NCI-H2081 (cell line): Measurements from ENCODE around the gene PRR3.
A peak's percentile ranks its signal among the peaks of the same experiment; 100 is the strongest.

Source experiments
- DNase-seq, 2 experiments: peaks; one replicate each; lab custom pipeline; 2025; lab: John Stamatoyannopoulos, UW

PRR3 gene

GRCh38 chr6:30537931-30538330 is 19.2 kb upstream of the PRR3 start:
- DNase-seq = no peak

- DNase-seq = peak; percentile 66 to 75
Observed at GRCh38 chr6:30541515-30542403, 15.3 kb upstream of the PRR3 start.

GRCh38 chr6:30542404-30542725 is 14.7 kb upstream of the PRR3 start:
- DNase-seq = no peak

- DNase-seq = no peak
Observed at GRCh38 chr6:30542915-30543314, 14.2 kb upstream of the PRR3 start.

- no peak for DNase-seq
Observed at GRCh38 chr6:30543821-30544220, 13.3 kb upstream of the PRR3 start.

- DNase-seq = peak; percentile 17 to 51
Observed at GRCh38 chr6:30544666-30545272, 12.3 kb upstream of the PRR3 start.

GRCh38 chr6:30547454-30547853 is 9.6 kb upstream of the PRR3 start:
- no peak for DNase-seq

GRCh38 chr6:30548375-30548774 is 8.7 kb upstream of the PRR3 start:
- no peak for DNase-seq

- DNase-seq = no peak
Observed at GRCh38 chr6:30554404-30554803, 2.7 kb upstream of the PRR3 start.

- peak; percentile 24 to 25 for DNase-seq
Observed at GRCh38 chr6:30554962-30555815, 1.9 kb upstream of the PRR3 start.

- no peak for DNase-seq
Observed at GRCh38 chr6:30555816-30556065, 1.4 kb upstream of the PRR3 start.

- peak; percentile 90 to 92 for DNase-seq
Observed at GRCh38 chr6:30556066-30556905, 809 bp upstream of the PRR3 start, which contains the start of gene GNL1. TSS of gene GNL1 (minus strand) at chr6:30556489. CDS start at chr6:30556203, 286 bp downstream.

- DNase-seq = no peak
Observed at GRCh38 chr6:30557683-30557981, 537 bp downstream of the PRR3 start.

GRCh38 chr6:30560930-30561329 is 3.8 kb downstream of the PRR3 start:
- no peak for DNase-seq

GRCh38 chr6:30562470-30563425 is 5.7 kb downstream of the PRR3 start:
- no peak for DNase-seq

- DNase-seq = no peak
Observed at GRCh38 chr6:30564114-30564513, 7.0 kb downstream of the PRR3 start.

- no peak for DNase-seq
Observed at GRCh38 chr6:30565772-30566171, 8.7 kb downstream of the PRR3 start.

- peak in 1 of 2 experiments; percentile 28 for DNase-seq
Observed at GRCh38 chr6:30568245-30568644, 11.2 kb downstream of the PRR3 start.

- DNase-seq = no peak
Observed at GRCh38 chr6:30570263-30570662, 13.2 kb downstream of the PRR3 start.

GRCh38 chr6:30570740-30571074 is 13.6 kb downstream of the PRR3 start:
- no peak for DNase-seq
